ENCODE results near the gene EME1. TPM values are rescaled to one million over a fixed set of nuclear protein-coding genes. Genes with fewer than 3 reads are reported as not detected.
A peak's percentile ranks its signal among the peaks of the same experiment; 100 is the strongest.

The EME1 gene
- total and polyA plus RNA-seq, 2 of the 13 experiments (the other 11 are each of a cell fraction or from before 2014, with no cell fraction given), result 20.7 to 24.6 TPM

DNA sequence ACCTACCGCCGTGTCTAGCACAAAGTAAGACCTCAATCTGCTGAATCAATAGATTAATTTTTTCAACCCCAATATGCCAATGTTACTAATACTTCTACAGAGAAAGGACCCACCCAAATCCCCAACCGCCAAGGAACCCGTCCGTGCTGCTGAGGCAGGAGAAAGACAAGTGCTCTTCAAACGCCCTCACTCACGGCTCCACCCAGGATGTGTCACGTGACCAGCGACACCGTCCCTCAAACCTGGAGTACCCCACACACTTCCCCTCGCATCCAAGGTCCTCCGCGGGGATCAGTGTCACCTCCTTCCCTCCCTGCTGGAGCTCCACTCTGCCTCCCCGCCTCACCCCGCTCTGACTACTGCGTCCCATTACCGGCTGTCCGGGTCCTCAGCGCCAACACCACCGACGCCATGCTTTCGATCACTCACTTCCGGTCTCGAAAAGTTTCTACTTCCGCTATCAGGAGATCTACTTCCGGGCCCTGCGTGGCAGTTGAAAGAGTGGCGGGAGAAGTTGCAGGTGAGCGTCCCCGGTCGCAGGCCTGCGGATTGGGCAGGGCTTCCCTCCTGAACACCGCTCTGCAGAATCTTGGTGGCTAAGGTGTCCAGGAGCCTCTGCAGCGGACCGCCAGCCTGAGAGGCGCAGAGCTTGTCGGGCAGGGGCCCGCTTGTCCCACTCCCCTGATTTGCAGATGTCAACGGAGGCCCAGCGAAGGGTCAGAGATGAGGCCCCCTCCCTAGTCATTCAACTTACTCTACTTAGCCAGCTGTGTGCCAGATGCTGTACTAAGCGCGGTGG, at the start of gene EME1, which contains the start of gene MRPL27 (continued):
- TF ChIP-seq, protein P1, sequence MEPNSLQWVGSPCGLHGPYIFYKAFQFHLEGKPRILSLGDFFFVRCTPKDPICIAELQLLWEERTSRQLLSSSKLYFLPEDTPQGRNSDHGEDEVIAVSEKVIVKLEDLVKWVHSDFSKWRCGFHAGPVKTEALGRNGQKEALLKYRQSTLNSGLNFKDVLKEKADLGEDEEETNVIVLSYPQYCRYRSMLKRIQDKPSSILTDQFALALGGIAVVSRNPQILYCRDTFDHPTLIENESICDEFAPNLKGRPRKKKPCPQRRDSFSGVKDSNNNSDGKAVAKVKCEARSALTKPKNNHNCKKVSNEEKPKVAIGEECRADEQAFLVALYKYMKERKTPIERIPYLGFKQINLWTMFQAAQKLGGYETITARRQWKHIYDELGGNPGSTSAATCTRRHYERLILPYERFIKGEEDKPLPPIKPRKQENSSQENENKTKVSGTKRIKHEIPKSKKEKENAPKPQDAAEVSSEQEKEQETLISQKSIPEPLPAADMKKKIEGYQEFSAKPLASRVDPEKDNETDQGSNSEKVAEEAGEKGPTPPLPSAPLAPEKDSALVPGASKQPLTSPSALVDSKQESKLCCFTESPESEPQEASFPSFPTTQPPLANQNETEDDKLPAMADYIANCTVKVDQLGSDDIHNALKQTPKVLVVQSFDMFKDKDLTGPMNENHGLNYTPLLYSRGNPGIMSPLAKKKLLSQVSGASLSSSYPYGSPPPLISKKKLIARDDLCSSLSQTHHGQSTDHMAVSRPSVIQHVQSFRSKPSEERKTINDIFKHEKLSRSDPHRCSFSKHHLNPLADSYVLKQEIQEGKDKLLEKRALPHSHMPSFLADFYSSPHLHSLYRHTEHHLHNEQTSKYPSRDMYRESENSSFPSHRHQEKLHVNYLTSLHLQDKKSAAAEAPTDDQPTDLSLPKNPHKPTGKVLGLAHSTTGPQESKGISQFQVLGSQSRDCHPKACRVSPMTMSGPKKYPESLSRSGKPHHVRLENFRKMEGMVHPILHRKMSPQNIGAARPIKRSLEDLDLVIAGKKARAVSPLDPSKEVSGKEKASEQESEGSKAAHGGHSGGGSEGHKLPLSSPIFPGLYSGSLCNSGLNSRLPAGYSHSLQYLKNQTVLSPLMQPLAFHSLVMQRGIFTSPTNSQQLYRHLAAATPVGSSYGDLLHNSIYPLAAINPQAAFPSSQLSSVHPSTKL (CRISPR knock-in tag; IDR thresholded peaks at IDR 0.05), result peak; percentile 64
- TF ChIP-seq XBP1 (CRISPR knock-in tag; IDR thresholded peaks at IDR 0.05) (no peak), HDAC1 (CRISPR knock-in tag; IDR thresholded peaks at IDR 0.05) (peak; percentile 100), MYNN (CRISPR knock-in tag; IDR thresholded peaks at IDR 0.05; ENCODE audit: low read depth) (peak; percentile 77; the same call in 1 of the 2 replicates), ZNF777 (CRISPR knock-in tag; IDR thresholded peaks at IDR 0.05) (peak; percentile 78), ZNF557 (CRISPR knock-in tag; IDR thresholded peaks at IDR 0.05) (peak; percentile 87; the same call in 1 of the 2 replicates), ZBTB7A (CRISPR knock-in tag; IDR thresholded peaks at IDR 0.05) (no peak), SMARCC2 (IDR thresholded peaks at IDR 0.05) (no peak), NFIB (CRISPR knock-in tag; IDR thresholded peaks at IDR 0.05; ENCODE audit: borderline replicate concordance) (no peak)
- TF ChIP-seq, protein P2, sequence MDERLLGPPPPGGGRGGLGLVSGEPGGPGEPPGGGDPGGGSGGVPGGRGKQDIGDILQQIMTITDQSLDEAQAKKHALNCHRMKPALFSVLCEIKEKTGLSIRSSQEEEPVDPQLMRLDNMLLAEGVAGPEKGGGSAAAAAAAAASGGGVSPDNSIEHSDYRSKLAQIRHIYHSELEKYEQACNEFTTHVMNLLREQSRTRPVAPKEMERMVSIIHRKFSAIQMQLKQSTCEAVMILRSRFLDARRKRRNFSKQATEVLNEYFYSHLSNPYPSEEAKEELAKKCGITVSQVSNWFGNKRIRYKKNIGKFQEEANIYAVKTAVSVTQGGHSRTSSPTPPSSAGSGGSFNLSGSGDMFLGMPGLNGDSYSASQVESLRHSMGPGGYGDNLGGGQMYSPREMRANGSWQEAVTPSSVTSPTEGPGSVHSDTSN (CRISPR knock-in tag; IDR thresholded peaks at IDR 0.05), result peak; percentile 7
- TF ChIP-seq, protein P3, sequence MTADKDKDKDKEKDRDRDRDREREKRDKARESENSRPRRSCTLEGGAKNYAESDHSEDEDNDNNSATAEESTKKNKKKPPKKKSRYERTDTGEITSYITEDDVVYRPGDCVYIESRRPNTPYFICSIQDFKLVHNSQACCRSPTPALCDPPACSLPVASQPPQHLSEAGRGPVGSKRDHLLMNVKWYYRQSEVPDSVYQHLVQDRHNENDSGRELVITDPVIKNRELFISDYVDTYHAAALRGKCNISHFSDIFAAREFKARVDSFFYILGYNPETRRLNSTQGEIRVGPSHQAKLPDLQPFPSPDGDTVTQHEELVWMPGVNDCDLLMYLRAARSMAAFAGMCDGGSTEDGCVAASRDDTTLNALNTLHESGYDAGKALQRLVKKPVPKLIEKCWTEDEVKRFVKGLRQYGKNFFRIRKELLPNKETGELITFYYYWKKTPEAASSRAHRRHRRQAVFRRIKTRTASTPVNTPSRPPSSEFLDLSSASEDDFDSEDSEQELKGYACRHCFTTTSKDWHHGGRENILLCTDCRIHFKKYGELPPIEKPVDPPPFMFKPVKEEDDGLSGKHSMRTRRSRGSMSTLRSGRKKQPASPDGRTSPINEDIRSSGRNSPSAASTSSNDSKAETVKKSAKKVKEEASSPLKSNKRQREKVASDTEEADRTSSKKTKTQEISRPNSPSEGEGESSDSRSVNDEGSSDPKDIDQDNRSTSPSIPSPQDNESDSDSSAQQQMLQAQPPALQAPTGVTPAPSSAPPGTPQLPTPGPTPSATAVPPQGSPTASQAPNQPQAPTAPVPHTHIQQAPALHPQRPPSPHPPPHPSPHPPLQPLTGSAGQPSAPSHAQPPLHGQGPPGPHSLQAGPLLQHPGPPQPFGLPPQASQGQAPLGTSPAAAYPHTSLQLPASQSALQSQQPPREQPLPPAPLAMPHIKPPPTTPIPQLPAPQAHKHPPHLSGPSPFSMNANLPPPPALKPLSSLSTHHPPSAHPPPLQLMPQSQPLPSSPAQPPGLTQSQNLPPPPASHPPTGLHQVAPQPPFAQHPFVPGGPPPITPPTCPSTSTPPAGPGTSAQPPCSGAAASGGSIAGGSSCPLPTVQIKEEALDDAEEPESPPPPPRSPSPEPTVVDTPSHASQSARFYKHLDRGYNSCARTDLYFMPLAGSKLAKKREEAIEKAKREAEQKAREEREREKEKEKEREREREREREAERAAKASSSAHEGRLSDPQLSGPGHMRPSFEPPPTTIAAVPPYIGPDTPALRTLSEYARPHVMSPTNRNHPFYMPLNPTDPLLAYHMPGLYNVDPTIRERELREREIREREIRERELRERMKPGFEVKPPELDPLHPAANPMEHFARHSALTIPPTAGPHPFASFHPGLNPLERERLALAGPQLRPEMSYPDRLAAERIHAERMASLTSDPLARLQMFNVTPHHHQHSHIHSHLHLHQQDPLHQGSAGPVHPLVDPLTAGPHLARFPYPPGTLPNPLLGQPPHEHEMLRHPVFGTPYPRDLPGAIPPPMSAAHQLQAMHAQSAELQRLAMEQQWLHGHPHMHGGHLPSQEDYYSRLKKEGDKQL (CRISPR knock-in tag; IDR thresholded peaks at IDR 0.05; ENCODE audit: low read depth), result peak; percentile 58; the same call in 1 of the 2 replicates
- TF ChIP-seq, protein P4, sequence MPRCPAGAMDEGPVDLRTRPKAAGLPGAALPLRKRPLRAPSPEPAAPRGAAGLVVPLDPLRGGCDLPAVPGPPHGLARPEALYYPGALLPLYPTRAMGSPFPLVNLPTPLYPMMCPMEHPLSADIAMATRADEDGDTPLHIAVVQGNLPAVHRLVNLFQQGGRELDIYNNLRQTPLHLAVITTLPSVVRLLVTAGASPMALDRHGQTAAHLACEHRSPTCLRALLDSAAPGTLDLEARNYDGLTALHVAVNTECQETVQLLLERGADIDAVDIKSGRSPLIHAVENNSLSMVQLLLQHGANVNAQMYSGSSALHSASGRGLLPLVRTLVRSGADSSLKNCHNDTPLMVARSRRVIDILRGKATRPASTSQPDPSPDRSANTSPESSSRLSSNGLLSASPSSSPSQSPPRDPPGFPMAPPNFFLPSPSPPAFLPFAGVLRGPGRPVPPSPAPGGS (CRISPR knock-in tag; IDR thresholded peaks at IDR 0.05), result peak; percentile 92
- TF ChIP-seq, protein P5, sequence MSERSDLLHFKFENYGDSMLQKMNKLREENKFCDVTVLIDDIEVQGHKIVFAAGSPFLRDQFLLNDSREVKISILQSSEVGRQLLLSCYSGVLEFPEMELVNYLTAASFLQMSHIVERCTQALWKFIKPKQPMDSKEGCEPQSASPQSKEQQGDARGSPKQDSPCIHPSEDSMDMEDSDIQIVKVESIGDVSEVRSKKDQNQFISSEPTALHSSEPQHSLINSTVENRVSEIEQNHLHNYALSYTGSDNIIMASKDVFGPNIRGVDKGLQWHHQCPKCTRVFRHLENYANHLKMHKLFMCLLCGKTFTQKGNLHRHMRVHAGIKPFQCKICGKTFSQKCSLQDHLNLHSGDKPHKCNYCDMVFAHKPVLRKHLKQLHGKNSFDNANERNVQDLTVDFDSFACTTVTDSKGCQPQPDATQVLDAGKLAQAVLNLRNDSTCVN (CRISPR knock-in tag; IDR thresholded peaks at IDR 0.05; ENCODE audit: borderline replicate concordance), result peak; percentile 90; the same call in 1 of the 2 replicates
